Ureter (tissue), 1 donor: ENCODE data around the gene PROB1. TPM values are rescaled to one million over a fixed set of nuclear protein-coding genes. Genes with fewer than 3 reads are reported as not detected.
"Not testable (repeated sequence)": the region's sequence is repeated elsewhere in the genome, so short reads cannot be mapped to it uniquely, and the experiment has no call there.

Source experiments
- DNase-seq: peaks from one replicate; pipeline ENCODE4 v3.0.0-alpha.2; 2020; ENCODE audit warnings: low spot score
- total RNA-seq: library from RNA; stranded (reverse); gene quantifications from one replicate; pipeline ENCODE4 v1.2.4, GENCODE V29; 2023
- donor health status: DM: yes; HTN: yes; CAD: no.

The PROB1 gene
- total RNA-seq, 1 donor from 2014 or later: 2.4 TPM

DNA sequence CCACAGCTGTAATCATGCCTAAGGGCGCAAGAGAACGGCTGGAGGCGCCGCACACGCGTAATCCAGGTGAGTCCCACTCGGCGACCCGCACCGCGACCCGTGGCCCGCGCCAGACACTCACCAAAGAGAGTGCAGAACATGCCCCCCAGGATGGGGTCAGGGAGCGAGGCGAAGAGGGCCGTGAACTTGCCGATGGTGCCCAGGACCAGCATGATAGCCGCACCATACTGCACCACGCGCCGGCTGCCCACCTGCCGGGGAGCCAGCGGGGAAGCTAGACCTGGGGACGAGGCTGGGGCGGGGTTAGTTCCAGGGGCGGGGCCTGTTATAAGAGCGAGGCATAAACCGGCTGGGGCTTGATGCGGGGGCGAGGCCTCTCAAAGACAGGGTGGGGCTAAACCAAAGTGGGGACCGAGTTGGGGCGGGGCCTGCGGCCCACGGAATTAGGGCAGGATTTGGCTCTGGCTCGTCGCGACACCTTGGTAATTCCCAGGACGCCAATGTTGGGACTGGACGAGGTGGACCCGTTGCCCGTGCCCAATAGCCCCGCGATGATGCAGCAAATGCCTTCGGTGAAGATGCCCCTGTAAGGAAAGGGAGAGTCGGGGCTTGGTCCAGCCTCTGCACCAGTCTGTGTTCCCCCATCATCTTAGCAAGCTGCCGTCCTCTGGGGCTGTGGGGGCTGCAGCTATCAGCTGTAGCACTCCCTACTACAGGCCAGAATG, 16.6 kb downstream of the PROB1 start:
- no peak for DNase-seq

DNA sequence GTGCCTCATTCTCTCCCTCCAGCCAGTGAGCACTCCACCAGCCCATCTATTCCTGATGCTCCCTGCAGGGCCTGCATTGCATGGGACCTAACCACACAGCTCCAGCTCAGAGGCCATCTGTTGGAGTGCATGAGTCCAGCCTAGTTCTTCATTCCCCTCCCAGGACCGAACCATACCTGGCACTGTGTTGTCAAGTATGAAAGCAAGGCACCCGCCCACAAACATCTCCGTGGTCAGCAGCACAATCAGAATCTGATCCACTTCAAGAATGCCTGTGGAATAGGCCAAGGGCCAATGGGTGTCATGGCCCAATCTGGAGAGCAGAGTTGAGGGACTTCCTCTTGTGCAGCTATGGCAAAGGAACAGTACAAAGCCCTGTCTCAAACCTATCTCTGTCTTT, 17.7 kb downstream of the PROB1 start:
- no peak for DNase-seq

DNA sequence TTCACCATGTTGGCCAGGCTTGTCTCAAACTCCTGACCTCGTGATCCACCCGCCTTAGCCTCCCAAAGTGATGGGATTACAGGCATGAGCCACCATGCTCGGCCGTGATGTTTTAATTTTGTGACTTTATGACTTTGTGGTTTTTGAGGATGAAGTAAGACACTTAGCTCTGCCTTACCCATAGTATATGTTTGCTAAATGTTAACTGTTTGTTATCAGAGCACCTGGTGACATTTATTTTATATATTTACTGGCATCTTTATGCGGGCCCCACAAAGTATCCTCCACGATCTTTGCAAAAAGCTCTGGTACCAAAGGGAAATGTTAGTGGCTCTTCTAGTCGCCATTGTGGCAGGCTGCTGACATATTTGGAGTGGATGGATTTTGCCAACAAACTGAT, 18.5 kb downstream of the PROB1 start:
- no peak for DNase-seq

DNA sequence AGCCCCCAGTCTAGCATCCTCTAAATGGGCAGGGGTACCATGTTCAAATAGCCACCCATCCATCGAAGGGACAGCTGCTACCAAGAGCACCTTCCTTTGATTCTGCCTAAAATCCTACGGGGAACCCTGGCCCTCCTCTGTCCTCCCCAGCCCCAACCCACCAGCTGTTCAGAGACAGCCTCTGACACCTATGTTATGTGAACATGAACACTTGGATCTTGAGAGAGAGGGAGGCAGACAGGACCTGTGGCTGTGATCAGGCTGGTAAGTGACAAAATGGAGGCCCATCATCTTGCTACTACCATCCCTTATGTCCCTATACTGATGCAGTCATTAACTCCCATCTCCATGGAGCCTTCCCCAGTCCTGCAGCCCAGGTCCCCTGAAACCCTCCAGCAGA, 20.0 kb downstream of the PROB1 start:
- peak; percentile 26 for DNase-seq

DNA sequence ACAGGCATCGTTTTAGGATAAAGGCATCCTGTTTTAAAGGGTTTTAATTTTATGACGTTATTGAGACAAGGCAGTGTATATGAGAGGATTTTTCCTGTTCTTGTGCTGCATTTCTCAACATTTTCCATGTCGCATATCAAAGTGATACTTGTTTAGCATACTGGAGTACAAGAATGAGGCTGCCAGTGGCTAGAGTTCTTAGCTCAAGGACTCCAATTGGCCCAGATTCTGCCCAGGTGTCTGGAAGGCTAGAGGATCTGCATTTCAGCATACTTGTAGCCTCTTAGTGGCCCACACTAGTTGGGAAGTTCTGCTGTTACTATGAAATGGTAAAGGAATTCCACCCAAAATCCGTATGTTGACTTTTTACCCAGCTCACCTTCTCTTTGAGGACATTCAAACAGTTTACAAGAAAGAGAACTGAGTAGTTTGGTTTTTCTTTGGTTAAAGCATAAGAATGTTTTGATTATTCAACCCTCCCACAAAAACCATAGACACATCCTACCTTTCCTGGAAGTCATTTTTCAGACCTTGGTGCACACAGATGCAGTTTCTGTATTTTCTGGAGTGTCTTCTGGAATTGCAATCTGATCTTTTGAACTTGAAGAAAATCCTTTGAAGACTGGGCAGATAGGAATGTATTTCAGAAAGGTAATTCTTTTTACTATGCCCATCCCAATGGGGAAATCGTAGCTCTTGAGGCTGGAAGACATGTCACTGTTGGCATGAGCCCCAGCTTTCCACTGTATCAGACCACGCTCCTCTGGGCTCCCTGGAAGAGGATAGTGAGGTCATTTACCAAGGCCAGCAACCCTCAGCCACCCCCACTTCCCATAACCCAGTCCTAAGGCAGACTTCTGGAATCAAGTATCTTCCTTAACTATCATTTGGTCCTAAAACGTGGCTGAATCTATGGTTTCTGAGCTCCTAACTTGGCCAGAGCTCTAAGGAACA, 23.1 kb downstream of the PROB1 start:
- DNase-seq: no peak

DNA sequence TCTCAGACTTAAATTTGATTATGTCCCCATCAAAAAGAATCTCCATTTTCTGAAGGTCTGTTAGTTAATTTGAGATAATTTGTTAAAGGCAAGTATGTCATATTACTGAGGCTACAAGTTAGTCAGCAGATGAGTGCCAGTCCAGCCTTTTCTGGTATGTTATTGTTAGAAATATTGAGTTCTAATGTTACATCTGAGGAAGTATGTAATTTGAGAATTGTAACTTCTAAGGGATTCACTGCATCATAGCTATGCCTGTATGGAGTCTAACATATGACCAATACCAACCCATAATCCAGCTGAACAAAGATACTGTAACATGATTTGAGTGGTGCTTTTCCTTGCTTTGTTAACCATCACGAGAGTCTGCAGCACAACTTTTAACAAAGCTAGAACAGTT, 25.7 kb downstream of the PROB1 start:
- DNase-seq: no peak

DNA sequence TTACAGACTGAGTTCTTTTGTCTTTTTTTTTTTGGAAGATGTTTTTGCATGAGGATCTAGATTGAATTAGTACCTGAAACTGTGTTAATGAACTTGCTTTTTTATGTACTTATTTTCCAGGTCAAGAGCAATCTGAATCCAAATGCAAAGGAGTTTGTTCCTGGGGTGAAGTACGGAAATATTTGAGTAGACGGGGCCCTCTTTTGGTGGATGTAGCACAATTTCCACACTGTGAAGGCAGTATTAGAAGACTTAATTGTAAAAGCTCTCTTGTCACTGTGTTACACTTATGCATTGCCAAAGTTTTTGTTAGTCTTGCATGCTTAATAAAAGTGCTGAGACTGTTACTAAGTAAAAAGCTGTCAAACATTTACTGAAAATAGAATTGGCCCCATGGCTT, 26.3 kb downstream of the PROB1 start:
- DNase-seq: no peak

DNA sequence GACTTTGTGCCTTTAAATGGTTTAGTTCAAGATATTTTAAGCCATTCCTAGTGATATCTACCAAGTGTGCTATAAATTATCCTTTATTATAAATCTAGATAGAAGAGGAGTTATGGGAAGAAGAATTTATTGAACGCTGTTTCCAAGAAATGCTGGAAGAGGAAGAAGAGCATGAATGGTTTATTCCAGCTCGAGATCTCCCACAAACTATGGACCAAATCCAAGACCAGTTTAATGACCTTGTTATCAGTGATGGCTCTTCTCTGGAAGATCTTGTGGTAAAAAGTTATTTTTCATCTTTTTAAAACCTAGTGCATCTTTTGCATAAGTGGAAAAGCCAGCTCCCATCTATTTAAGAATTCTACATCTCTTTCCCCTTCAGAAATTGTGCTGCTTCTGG, 30.4 kb downstream of the PROB1 start:
- no peak for DNase-seq

DNA sequence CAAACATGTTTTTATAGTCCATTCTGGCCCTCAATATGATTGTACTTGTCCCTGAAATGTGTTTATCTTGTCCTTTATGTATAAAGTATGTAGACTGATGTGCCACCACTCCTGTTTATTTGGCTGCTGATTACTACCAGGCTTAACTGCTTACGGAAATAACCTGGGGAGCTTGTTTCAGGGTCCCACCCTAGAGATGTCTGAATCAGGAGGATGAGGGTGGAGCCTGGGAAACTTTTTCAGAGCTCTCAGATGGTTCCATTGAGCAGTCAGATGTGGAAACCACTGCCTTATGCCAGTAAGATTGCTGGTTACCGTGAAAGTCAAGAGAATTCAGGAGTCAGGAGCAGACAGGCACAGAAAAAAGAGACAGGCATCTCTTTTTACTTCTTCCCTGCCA, 31.0 kb downstream of the PROB1 start:
- peak; percentile 29 for DNase-seq

DNA sequence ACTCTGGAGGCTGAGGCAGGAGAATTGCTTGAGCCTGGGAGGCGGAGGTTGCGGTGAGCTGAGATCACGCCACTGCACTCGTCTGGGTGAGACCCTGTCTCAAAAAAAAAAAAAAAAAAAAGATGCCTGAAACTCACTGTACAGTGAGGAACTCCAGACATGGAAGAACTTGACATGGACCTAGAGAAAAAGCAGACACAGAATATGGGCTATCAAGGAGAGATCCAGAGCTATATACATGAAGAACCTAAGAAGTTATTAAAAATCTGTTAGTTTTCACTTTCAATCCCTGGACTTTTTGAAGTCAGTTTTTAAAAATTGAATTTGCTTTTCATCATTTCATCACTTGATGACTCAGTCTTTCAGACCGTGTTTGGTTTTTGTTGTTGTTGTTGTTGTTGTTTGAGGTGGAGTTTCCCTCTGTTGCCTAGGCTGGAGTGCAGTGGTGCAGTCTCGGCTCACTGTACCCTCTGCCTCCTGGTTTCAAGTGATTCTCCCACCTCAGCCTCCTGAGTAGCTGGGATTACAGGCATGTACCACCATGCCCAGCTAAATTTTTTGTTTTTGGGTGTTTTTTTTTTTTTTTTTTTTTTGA, 33.0 kb downstream of the PROB1 start:
- no peak for DNase-seq

DNA sequence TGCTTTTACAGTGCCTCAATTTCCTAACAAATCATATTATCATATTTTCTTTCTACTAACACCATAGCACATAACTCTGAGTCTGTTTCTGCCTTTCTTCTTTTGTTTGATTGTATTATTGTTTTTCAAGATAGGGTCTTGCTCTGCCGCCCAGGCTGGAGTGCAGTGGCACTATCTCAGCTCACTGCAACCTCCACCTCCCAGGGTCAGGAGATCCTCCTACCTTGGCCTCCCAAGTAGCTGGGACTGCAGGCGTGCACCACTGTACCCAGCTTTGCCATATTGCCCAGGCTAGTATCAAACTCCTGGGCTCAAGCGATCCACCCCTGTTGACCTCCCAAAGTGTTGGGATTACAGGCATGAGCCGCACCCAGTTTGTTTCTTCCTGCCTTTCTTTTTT, 34.5 kb downstream of the PROB1 start:
- no peak for DNase-seq

DNA sequence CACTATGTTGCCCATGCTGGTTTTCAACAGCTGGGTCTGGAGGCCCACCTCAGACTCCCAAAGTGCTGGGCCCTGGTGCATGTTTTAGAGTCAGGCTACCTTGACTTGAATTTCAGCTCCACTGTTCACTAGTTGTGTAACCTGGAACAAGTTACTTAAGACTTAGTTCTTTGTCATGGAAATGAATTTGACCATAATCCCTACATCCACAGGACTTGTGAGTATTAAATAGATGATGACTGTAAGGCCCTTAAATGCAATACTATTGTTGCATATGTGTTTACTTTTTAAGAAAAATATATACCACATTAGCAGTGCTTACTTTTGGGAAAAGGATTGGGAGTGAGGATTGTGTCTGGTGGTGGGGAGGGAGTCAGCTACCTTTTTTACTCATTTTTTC, 36.8 kb downstream of the PROB1 start:
- DNase-seq: no peak

DNA sequence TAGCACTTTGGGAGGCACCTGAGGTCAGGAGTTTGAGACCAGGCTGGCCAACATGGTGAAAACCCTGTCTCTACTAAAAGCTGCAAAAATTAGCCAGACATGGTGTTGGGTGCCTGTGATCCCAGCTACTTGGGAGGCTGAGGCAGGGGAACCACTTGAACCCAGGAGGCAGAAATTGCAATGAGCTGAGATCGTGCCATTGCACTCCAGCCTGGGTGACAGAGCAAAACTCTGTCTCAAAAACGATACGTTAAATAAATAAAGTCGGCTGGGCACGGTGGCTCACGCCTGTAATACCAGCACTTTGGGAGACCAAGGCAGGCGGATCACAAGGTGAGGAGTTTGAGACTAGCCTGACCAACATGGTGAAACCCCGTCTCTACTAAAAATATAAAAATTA, 39.0 kb downstream of the PROB1 start:
- not testable (repeated sequence) for DNase-seq

DNA sequence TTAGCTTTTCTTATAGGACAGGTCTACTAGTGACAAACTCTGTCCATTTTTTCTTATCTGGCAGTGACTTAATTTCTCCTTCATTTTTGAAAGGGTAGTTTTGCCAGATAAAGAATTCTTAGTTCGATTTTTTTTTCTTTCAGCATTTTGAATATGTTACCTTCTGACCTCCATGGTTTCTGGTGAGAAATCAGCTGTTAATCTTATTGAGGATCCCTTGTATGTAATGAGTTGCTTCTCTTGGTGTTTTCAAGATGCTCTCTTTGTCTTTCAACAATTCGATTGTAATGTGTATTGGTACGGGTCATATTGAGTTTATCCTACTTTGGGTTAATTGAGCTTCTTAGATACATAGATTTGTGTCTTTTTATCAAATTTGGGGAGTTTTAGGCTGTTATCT, 40.7 kb downstream of the PROB1 start:
- no peak for DNase-seq

DNA sequence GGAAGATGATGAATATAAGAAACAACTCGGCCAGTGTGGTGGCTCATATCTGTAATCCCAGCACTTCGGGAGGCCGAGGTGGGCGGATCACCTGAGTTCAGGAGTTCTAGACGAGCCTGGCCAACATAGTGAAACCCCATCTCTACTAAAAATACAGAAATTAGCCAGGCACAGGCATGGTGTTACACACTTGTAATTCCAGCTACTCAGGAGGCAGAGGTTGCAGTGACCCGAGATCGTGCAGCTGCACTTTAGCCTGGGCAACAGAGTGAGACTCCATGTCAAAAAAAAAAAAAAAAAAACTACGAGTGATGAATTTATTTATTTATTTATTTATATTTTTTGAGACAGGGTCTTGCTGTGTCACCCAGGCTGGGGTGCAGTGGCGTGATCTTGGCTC, 47.0 kb downstream of the PROB1 start:
- DNase-seq: not testable (repeated sequence)

DNA sequence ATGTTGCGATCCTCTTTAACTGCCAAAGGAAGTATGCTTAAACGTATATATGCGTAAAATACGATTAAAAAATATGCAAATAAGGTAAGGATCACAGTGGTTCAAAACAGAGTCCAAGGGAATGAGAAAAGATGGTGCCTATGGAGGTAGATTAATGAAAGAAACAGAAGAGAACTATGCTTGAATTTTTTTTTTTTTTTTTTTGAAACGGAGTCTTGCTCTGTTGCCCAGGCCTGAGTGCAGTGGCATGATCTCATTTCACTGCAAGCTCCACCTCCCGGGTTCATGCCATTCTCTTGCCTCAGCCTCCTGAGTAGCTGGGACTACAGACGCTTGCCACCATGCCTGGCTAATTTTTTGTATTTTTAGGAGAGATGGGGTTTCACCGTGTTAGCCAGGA, 49.5 kb downstream of the PROB1 start:
- DNase-seq: not testable (repeated sequence)

DNA sequence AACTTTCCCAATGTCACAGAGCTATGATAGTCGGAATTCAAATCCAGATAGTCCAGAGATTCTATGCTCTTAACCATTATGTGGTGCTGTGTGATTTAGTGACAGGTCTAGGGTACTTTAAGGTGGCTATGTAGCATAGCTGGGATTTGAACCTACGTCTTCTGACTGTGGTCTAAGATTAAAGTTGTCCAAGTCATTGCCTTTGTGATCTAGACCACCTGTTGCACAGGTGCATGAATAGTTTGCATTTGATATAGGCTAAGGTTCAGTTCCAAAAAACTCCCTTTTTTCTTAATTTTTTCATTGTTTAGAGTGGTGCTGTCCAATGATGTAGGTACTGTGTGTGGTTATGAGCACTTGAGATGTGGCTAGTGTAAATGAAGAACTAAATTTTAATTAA, 50.7 kb downstream of the PROB1 start:
- DNase-seq: no peak

DNA sequence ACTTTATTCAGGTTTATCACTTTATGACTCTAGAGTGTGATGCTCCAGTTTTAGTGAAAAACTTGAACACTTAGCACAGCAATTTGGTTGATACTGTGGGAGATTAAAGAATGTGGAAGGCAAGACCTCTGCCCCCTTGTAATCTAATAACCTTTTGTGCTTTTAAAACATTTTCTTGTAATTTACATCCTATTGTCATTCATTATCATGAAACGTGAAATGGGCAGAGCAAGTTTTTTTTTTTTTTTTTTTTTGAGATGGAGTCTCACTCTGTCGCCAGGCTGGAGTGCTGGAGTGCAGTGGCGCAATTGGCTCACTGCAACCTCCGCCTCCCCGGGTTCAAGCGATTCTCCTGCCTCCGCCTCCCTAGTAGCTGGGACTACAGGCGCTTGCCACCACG, 51.4 kb downstream of the PROB1 start:
- no peak for DNase-seq

DNA sequence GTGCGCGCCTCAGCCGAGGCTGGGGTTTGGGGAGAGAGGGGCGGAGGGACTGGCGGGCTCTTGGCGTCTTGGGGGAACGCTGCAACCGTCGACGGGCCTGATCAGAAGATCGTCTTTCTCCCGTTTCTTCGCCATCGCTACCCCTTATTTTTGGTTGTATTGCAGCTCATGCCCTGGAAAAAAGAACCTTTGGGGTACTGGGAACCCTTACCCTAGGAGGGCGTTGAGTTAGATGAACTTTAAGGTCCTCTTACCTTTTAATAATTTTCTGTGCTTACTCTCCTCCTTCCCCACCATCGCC, 52.5 kb downstream of the PROB1 start:
- no peak for DNase-seq

DNA sequence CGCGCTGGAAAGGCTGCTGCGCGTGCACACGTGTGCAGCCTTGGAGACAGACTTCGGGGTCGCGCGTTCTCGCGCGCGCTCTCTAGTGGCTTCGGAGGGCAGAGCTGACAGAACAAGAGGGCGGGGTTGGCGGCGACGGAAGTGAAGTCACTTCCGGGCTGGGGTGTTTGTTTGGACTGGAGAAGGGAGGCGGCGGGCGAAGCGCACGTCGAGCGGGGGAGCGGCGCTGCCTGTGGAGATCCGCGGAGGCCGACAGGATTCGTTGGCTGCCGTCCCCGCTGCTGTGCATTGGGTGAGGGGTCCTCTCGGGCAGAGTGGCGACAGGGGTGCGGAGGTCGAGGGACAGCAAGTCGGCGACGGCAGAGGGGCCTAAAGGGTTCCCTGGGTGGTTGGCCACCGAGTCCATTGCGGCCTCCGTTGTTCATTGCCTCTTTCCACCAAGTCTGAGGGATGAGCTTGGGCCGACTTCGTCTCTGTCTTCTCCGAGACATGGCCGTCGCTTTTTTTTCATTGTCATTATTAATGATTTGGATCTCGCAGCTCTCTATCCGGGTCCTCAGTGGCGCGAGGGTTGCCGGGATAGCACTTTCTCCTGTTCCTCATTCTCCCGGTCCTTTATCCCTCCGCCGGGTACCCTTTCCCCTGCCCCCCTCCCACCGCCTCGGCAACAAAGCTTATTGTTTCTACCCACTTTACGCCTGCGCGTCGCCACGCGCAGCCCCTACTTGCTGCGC, 53.0 kb downstream of the PROB1 start, which contains the start of gene PAIP2:
Gene PAIP2, plus strand, starts transcription at position 166 of the 734 bp plus-strand sequence. CDS start 21,931 bp downstream, outside the sequence.
- DNase-seq: peak; percentile 99

DNA sequence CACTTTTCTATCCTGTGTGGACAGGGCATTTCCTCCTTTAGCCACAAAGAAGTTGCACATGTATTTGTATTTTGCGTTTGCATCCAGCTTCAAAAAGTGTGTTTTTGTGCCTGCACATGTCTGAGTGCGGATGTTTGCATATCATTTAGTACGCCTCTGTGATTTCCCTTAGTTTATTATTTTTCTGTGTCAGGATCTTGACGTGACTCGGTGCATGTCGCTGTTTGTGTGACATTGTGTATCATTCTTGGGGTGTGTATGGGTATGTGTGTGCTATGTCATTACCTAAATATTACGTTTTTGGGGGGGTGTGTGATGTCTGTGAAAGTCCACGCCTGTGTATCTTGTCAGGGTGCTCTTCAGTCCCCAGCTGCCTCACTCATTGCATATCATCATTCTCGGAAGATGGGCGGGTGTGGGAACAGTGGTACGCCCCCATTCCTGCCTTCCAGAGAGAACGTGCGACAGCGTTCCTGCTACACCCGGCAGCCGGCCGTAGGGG, 53.7 kb downstream of the PROB1 start:
- no peak for DNase-seq
